Astrocyte (in vitro differentiated cells and primary cell): ENCODE measurements around the gene SLC12A3.

Experiments used
- EZH2 ChIP-seq: IDR thresholded peaks from 2 replicates; pipeline ENCODE4 v1.6.1; 2012; ENCODE audit warnings: mild to moderate bottlenecking, low read length, inconsistent platforms; ENCODE audit not compliant: insufficient read depth
- TF ChIP-seq, protein P1 (sequence below): IDR thresholded peaks from 2 replicates; pipeline ENCODE4 v1.5.1; 2011; ENCODE audit warnings: low read depth, mild to moderate bottlenecking, inconsistent platforms, low read length, moderate library complexity; ENCODE audit not compliant: insufficient read depth

DNA sequence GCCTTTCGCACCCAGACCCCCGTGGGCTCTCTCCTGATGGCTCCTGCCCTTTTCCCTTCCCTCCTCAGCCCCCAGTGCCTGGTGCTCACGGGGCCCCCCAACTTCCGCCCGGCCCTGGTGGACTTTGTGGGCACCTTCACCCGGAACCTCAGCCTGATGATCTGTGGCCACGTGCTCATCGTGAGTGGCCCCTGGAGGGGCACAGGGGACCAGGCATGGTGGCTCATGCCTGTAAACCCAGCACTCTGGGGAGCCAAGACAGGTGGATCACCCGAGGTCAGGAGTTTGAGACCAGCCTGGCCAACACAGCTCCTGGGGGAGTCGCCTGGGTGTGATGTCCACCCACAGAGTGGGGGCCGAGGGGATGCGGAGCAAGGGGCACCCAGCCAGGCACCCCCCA lies 21.3 kb downstream of the SLC12A3 start:
- TF ChIP-seq, protein P1, sequence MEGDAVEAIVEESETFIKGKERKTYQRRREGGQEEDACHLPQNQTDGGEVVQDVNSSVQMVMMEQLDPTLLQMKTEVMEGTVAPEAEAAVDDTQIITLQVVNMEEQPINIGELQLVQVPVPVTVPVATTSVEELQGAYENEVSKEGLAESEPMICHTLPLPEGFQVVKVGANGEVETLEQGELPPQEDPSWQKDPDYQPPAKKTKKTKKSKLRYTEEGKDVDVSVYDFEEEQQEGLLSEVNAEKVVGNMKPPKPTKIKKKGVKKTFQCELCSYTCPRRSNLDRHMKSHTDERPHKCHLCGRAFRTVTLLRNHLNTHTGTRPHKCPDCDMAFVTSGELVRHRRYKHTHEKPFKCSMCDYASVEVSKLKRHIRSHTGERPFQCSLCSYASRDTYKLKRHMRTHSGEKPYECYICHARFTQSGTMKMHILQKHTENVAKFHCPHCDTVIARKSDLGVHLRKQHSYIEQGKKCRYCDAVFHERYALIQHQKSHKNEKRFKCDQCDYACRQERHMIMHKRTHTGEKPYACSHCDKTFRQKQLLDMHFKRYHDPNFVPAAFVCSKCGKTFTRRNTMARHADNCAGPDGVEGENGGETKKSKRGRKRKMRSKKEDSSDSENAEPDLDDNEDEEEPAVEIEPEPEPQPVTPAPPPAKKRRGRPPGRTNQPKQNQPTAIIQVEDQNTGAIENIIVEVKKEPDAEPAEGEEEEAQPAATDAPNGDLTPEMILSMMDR = no peak
- no peak for TF ChIP-seq EZH2
